Hematopoietic multipotent progenitor cell treated with erythropoietin and hydrocortisone succinate and interleukin-3 and kit ligand, for 8 days (in vitro differentiated cells): Measurements from ENCODE around the gene AP3B1.
"Not testable (repeated sequence)": the region's sequence is repeated elsewhere in the genome, so short reads cannot be mapped to it uniquely, and the experiment has no call there.

Experiments
- DNase-seq: peaks from one replicate; pipeline ENCODE4 v3.0.0-alpha.2; 2015

AP3B1 gene

DNA sequence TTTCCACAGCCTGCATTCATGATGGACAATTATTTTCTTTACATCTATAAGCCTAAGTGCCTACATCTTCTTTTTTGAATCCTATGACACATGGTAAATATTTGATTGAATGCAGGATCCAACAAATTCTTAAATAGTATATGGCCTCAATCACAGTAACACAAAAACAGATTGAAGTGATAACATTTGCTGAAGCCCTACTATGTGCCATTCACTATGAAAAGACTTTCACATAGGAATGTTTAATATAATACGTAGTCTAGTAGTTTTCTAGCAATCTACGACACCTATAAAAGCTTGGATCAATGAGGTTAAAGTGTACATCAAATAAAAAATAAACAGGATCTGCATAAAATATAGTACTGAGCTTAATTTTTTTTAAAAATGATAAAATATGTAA, 231.0 kb downstream of the AP3B1 start:
- no peak for DNase-seq

DNA sequence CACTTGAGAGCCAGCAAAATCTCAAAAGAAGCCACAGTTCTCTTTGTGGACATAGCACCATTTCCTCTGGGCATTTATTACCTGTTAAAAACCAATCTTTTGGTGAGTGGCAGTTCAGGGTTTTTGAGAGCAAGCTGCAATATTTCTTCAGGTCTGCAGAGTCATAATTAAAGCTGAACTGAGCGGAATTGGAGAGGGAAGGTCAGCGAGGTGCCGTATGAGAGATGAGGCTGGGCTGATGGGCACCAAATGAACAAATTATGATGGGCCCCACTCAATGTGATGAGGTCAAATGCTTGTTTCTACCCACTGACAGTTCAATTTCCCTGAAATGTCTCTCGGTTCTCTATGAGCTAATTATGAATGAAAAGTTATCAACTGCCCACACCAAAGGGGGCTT, 231.9 kb downstream of the AP3B1 start:
- DNase-seq = no peak

GRCh38 chr5:78060421-78060820, 234.1 kb downstream of the AP3B1 start:
- no peak for DNase-seq

DNA sequence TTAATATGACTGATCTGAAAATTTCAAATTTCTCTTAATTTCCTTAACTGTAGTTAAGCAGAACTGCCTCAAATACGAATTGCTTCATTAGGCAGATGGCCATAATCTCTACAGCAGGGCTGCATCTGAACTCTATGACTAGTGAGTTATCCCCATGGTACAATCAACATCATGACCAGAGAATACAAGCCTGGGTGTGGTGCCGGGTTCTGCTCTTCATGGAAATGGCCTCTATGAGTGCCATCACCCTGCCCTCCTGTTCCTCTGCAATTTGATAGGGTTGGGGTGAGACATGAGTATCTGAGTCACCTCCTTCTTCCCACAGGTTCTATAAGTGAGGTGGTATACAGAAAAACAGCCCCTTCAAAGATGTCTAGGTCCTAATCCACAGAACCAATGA, 235.9 kb downstream of the AP3B1 start:
- no peak for DNase-seq

DNA sequence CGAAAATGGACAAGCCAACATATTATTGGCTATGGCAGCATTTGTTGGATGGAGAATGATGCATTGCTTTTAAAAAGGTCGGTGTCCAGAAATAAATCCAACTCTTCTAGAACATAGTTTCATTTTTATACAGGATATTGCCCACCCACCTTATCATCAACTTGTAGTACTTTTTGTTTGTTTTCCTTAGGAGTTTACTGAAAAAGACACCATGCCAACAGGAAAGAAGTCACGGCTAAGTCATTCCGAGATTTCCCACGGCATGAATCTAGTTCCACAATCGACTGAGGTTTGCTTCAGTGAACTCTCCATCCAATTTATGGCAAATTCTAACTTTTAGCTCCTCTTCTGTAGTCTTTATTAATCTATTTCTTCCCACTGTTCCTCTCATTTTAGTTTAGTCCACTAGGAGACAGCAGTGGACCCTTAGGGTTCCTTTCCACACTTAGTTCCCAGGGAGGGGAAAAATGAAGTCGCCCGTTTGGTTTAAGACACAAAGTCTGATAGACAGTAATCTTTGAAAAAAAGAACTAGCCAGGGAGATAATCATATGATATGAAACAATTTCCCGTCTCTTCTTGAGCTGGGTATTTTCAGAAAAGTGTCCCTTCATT, 237.5 kb downstream of the AP3B1 start:
- no peak for DNase-seq

- DNase-seq = no peak
Observed at GRCh38 chr5:78056053-78056452, 238.4 kb downstream of the AP3B1 start.

DNA sequence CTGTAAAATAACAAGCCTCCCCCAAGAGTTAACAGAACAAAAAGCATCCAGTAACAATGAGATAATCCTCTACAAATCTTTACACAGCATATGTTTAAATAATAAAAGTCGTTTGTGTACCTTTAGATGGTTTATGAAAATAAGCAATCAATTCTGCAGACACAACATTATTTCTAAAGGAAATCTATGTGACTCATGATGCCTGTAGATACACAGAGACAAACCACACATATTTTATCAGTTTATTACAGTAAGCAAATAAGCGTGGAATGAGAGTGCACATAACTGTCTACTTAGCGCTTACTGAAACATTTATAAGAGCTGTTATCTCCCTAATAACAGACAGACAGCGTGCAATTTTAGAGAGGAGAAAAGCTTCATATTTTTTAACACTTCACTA, 243.6 kb downstream of the AP3B1 start:
- peak; percentile 84 for DNase-seq

- not testable (repeated sequence) for DNase-seq
Observed at GRCh38 chr5:78046823-78047222, 247.7 kb downstream of the AP3B1 start.

GRCh38 chr5:78046006-78046405, 248.5 kb downstream of the AP3B1 start:
- no peak for DNase-seq

DNA sequence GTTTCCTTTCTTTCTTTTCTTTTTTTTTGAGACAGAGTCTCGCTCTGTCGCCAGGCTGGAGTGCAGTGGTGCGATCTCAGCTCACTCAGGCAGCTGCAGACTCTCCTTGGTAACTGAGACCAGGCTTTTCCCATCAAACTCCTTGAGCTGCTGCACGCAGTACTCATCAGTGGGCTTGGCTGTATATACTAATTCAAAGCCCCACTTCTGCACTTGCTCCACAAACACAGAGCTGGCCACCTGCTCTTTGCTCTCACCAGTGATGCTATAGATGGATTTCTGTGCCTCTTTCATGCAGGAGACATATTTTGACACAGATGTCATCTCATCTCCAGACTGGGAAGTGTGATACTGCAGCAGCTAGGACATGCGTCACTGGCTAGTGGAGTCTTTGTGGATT, 252.7 kb downstream of the AP3B1 start:
- no peak for DNase-seq

GRCh38 chr5:78025540-78025939, 269.0 kb downstream of the AP3B1 start:
- no peak for DNase-seq

DNA sequence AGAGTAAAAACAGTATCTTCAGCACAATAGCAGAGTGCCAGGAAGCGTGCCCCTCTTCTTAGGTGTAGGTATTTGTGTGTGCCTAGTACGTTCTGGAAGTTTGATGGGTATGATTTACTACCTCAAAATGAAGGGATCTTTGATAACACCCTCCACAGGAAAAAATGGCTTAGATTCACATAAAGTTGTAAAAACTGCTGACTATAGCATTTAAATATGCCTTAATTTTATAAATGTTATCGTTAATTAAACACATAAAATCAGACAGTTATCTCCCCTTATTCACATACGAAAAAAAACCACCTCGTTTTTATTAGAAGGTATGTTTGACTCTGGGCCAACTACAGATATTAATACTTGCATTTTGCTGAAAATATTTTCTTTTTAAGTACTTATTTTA, 274.8 kb downstream of the AP3B1 start:
- DNase-seq = no peak

DNA sequence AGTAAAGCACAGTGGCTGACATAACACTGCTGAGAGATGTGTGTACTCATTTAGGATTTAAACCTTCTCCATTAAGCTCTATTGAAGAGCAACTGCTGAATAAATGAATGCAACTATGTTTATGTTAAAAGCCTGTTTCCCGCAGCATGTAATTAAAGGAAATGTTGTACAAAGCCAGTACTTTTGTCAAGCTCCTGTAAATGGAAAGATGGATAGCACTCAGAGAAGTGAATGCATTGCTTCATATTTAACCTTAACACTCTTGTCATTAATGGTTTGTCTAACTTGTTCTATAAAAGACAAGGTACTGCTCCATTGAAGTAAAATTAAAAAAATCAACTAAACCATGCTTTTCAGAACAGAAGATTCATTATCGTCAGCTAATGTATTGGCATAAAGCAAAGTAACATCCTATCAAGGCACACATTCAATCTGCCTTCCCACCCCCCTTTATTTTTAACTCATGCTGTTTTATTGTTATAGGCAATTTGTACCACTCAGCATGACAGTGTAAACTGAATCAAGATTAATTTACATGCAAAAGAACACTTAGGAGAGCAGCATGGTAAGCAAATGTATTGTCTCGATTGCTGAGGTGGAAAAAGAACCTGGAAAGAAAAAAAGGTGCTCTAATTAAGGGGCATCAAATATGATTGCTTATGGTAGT, 277.5 kb downstream of the AP3B1 start:
- DNase-seq = no peak

DNA sequence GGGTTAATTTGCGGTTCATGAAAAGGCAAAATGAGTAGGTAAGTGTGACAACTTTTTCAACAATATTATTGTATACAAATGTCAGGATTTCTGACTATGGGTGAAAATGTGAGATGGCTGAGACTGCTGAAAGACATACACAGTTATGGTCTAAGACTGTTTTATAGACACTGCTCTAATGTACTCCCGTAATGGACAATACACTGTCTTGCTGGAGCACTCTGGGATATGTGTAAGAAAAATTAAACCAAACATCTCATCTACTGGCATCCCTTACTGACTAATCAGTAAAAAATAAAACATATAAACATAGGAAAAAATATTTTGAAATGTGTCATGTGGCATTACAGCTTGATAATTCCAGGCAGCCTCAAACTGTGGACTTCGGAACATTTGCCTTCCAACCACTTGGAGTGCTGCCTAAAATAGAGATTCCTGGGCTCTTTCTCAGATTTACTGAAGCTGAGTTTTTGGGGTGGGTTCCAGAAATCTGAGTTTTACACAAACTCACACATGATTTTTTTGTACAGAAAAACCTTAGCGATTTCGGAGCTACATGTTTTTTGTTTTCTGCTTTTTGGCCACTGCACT, 284.5 kb downstream of the AP3B1 start:
- DNase-seq = no peak

GRCh38 chr5:78008356-78008967, 286.0 kb downstream of the AP3B1 start:
- DNase-seq = peak; percentile 65

DNA sequence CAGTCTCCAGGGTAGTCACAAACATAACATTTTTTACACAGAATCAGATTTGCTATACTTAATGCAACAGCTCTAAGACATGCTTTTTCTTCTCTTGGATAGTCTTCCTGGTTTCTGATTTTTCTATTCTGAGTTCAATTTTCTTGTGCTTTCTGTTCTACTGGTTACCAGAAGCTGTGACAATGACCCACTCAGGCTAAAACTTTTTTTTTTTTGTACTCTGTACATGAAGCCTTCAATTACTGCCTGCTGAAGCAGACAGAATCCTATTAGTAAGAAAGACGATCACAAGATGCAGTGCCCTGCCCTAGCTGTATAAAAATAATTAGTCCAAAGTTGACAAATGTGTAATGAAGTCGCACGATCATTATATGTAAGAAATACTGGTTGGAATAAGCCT, 287.3 kb downstream of the AP3B1 start:
- DNase-seq = no peak

- no peak for DNase-seq
Observed at GRCh38 chr5:78006449-78006848, 288.0 kb downstream of the AP3B1 start.

DNA sequence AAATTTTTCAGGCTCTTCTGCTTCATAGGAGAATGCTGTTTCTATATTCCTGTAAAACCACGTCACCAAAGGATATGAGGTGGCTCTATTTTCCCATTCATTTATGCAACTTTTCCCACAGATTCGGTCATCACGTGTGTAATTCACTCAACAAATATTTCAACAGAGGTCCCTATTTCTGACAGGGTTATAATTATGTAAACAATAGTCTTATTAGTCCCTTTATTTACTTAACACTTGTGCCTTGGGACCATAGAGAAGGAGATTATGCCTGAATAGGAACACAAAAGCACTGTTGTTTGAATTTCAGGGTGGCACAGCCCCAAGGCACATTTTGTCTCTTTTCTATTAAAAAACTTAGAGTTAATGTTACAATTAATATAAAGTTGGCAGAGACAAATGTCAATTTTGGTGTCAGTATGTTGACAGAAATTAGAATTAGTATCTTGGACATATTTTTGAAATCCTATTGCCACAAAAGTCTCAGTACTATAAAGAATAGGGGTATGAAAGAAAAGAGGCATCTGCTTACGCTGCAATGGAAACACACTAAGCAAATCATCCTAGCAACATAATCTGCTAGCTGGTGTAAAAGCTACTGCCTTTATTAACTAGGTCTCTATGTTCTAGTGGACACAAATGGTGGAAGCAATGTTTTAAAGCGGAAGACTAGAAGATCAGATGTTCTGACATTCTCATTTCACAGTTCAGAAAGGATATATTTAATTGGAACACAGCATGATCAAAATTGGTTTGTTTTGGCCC, 289.3 kb downstream of the AP3B1 start:
- no peak for DNase-seq

GRCh38 chr5:78004559-78004958, 289.9 kb downstream of the AP3B1 start:
- no peak for DNase-seq

DNA sequence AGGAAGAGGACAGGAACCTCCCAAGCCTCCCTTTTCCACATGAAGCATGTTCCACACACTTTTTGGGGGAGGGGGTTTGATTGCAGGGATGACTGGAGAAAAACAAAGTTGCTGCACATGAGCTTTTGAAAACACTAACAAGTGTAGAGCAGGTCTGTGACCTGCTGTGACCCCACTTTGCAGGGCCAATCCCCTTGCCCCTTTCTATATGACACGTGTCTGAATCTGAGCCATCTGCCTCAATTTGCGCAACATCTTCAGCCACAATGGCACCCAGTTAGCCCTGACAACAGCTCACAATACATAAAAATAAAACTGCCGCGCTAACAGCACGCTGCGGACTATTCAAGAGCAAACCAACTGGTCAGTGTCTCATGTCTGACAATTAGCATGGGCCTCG, 290.6 kb downstream of the AP3B1 start:
- no peak for DNase-seq

DNA sequence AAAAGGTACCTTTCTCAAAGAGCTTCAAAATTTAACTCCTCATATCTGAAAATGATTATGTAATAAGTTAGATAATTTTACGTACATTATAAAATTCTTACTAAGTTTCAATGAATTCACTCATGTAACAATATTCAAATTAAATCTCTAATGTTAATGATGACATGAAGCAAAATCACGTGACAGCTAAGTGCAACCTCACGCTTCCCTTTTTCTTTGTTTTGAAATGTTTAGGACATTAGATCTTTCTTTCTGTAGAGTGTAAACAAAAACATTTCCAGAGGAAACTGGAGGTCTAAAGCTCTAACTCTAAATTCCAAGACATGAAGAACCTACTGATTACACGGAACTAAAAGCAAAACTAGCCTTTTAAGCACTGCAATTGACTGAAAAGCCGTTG, 291.0 kb downstream of the AP3B1 start:
- DNase-seq = no peak

GRCh38 chr5:78002690-78003089, 291.8 kb downstream of the AP3B1 start:
- DNase-seq = no peak

GRCh38 chr5:78001197-78001596, 293.3 kb downstream of the AP3B1 start:
- DNase-seq = no peak

- no peak for DNase-seq
Observed at GRCh38 chr5:78000191-78000590, 294.3 kb downstream of the AP3B1 start.
